ENCODE results near the gene JAML.

- TF ChIP-seq EP300 (IDR thresholded peaks at IDR 0.05; ENCODE audit: low read depth) (no peak), CTCF (IDR thresholded peaks at IDR 0.05) (no peak), POLR2AphosphoS5 (IDR thresholded peaks at IDR 0.05) (no peak), POLR2A (IDR thresholded peaks at IDR 0.05) (no peak)
Measured at GRCh38 chr11:118157186-118157895, 67.5 kb downstream of the JAML start.
